Loucy (cell line): ENCODE data around the gene IL20.

Experiments used
- CTCF ChIP-seq: fragments of 200-600 bp; sonication (generic); conservative IDR thresholded peaks from 2 replicates; pipeline ENCODE4 v1.5.1; 2014; ENCODE audit warnings: mild to moderate bottlenecking, antibody characterized with exemption, low read length
- EZH2phosphoT487 ChIP-seq: fragments of 200-600 bp; IDR thresholded peaks from 2 replicates; pipeline ENCODE4 v1.6.1; 2018; ENCODE audit warnings: antibody characterized with exemption, mild to moderate bottlenecking, moderate library complexity, borderline replicate concordance

DNA sequence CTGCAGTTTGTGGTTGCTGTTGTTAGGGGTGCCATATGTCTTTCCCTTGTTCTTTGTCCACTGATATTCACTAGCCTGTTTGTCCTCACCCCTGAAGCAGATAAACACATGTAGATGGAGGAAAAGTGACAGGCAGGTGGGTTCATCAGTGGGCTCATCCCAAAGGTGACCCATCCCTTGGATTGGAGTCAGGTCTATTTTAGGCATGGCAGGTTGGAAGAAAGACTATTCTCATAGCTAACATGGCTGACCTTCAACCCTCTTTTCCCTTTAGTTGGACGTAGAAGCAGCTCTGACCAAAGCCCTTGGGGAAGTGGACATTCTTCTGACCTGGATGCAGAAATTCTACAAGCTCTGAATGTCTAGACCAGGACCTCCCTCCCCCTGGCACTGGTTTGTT is 37.3 kb downstream of the IL20 start:
- TF ChIP-seq CTCF (no peak), EZH2phosphoT487 (no peak)
